CD4-positive, alpha-beta T cell treated with Interleukin-6 for 4 hours (primary cell): ENCODE results near the gene PLK1.

Experiments used
- DNase-seq: peaks from one replicate; pipeline ENCODE4 v3.0.0-alpha.2; 2020; ENCODE audit warnings: mixed read lengths

The PLK1 gene

GRCh38 chr16:23682181-23682580 lies 3.5 kb downstream of the PLK1 start:
- no peak for DNase-seq

GRCh38 chr16:23683487-23683886 lies 4.8 kb downstream of the PLK1 start:
- no peak for DNase-seq

- no peak for DNase-seq
Measured at GRCh38 chr16:23687034-23687808, 8.5 kb downstream of the PLK1 start.

- DNase-seq: no peak
Measured at GRCh38 chr16:23689442-23690187, 10.9 kb downstream of the PLK1 start.

GRCh38 chr16:23690771-23691482 lies 12.2 kb downstream of the PLK1 start:
- DNase-seq: no peak

- no peak for DNase-seq
Measured at GRCh38 chr16:23691483-23692189, 12.9 kb downstream of the PLK1 start.

- no peak for DNase-seq
Measured at GRCh38 chr16:23692190-23692837, 13.6 kb downstream of the PLK1 start.

GRCh38 chr16:23694265-23694643 lies 15.6 kb downstream of the PLK1 start:
- no peak for DNase-seq

- no peak for DNase-seq
Measured at GRCh38 chr16:23694644-23695373, 16.1 kb downstream of the PLK1 start.

GRCh38 chr16:23695756-23696155 lies 17.1 kb downstream of the PLK1 start:
- DNase-seq: no peak

GRCh38 chr16:23699100-23699499 lies 20.4 kb downstream of the PLK1 start:
- no peak for DNase-seq

- no peak for DNase-seq
Measured at GRCh38 chr16:23700093-23700492, 21.4 kb downstream of the PLK1 start.

GRCh38 chr16:23700509-23700908 lies 21.8 kb downstream of the PLK1 start:
- DNase-seq: no peak

- no peak for DNase-seq
Measured at GRCh38 chr16:23701045-23701444, 22.4 kb downstream of the PLK1 start.

- DNase-seq: no peak
Measured at GRCh38 chr16:23702951-23703350, 24.3 kb downstream of the PLK1 start.

- no peak for DNase-seq
Measured at GRCh38 chr16:23704772-23705516, 26.3 kb downstream of the PLK1 start.

- DNase-seq: no peak
Measured at GRCh38 chr16:23705517-23705902, 26.8 kb downstream of the PLK1 start.

GRCh38 chr16:23706439-23706838 lies 27.8 kb downstream of the PLK1 start:
- DNase-seq: no peak

GRCh38 chr16:23709536-23709935 lies 30.8 kb downstream of the PLK1 start:
- no peak for DNase-seq

- no peak for DNase-seq
Measured at GRCh38 chr16:23710008-23710407, 31.3 kb downstream of the PLK1 start.

GRCh38 chr16:23710504-23710903 lies 31.8 kb downstream of the PLK1 start:
- no peak for DNase-seq
